Measurements from ENCODE around the gene TAGLN2. TPM values are rescaled to one million over a fixed set of nuclear protein-coding genes. Genes with fewer than 3 reads are reported as not detected.

Gene TAGLN2
- total and polyA plus RNA-seq, 2 experiments from 2014 or later = 3.8 to 18.5 TPM

GRCh38 chr1:159953536-159954515 lies 28.5 kb upstream of the TAGLN2 start, which contains the start of gene SLAMF9:
Gene SLAMF9 (minus strand): TSS chr1:159954237. CDS start chr1:159954137, 100 bp downstream.
- Histone ChIP-seq H3K4me1 (ENCODE audit: low read depth) (no peaks in the 10 kb centered on the region), H3K27me3 (peaks cover 6% of the 10 kb centered on the region), H3K9me3 (ENCODE audit: low read depth) (no peaks in the 10 kb centered on the region), H3K36me3 (no peaks in the 10 kb centered on the region), H3K4me3 (no peak within 1 kb of the TSS), H3K27ac (no peak within 1 kb of the TSS)
- peak in 1 of 2 donors; percentile 26 for DNase-seq (ENCODE audit: low read depth in 1 of 2, low spot score in 1 of 2)
- no peak for TF ChIP-seq CTCF (IDR thresholded peaks at IDR 0.05; ENCODE audit: low read depth, low read length)

- no peak for DNase-seq (ENCODE audit: low read depth in 1 of 2, low spot score in 1 of 2)
- Histone ChIP-seq H3K4me3 (no peak overlapping the region), H3K4me1 (ENCODE audit: low read depth) (no peaks in the 10 kb centered on the region), H3K27ac (no peak overlapping the region), H3K9me3 (ENCODE audit: low read depth) (no peaks in the 10 kb centered on the region), H3K27me3 (peaks cover 6% of the 10 kb centered on the region), H3K36me3 (no peaks in the 10 kb centered on the region)
- no peak for TF ChIP-seq CTCF (IDR thresholded peaks at IDR 0.05; ENCODE audit: low read depth, low read length)
Measured at GRCh38 chr1:159952932-159953331, 27.6 kb upstream of the TAGLN2 start.

GRCh38 chr1:159951551-159951950 lies 26.2 kb upstream of the TAGLN2 start:
- Histone ChIP-seq H3K9me3 (ENCODE audit: low read depth) (no peaks in the 10 kb centered on the region), H3K27ac (no peak overlapping the region), H3K27me3 (peaks cover 6% of the 10 kb centered on the region), H3K4me3 (no peak overlapping the region), H3K4me1 (ENCODE audit: low read depth) (no peaks in the 10 kb centered on the region), H3K36me3 (no peaks in the 10 kb centered on the region)
- DNase-seq (ENCODE audit: low read depth in 1 of 2, low spot score in 1 of 2) = no peak
- TF ChIP-seq CTCF (IDR thresholded peaks at IDR 0.05; ENCODE audit: low read depth, low read length) = no peak

GRCh38 chr1:159951016-159951415 lies 25.7 kb upstream of the TAGLN2 start:
- peaks cover 6% of the 10 kb centered on the region for H3K27me3 ChIP-seq
- no peak for DNase-seq (ENCODE audit: low read depth in 1 of 2, low spot score in 1 of 2)
- H3K27ac ChIP-seq = no peak overlapping the region
- no peaks in the 10 kb centered on the region for H3K36me3 ChIP-seq
- H3K4me3 ChIP-seq = no peak overlapping the region
- TF ChIP-seq CTCF (IDR thresholded peaks at IDR 0.05; ENCODE audit: low read depth, low read length) = no peak
- H3K9me3 ChIP-seq (ENCODE audit: low read depth) = no peaks in the 10 kb centered on the region
- no peaks in the 10 kb centered on the region for H3K4me1 ChIP-seq (ENCODE audit: low read depth)

- Histone ChIP-seq H3K4me1 (ENCODE audit: low read depth) (no peaks in the 10 kb centered on the region), H3K27ac (no peak overlapping the region), H3K27me3 (peaks cover 6% of the 10 kb centered on the region), H3K9me3 (ENCODE audit: low read depth) (no peaks in the 10 kb centered on the region), H3K36me3 (no peaks in the 10 kb centered on the region), H3K4me3 (no peak overlapping the region)
- TF ChIP-seq CTCF (IDR thresholded peaks at IDR 0.05; ENCODE audit: low read depth, low read length) = no peak
- no peak for DNase-seq (ENCODE audit: low read depth in 1 of 2, low spot score in 1 of 2)
Measured at GRCh38 chr1:159949981-159950381, 24.7 kb upstream of the TAGLN2 start.

Measured in cardiac muscle cell (in vitro differentiated cells and primary cell).